PFSK-1 (cell line): ENCODE results near the gene TTC9.

Source experiments
- FOXP2 ChIP-seq: optimal IDR thresholded peaks from 2 replicates; pipeline ENCODE3; 2011; ENCODE audit warnings: borderline replicate concordance, control low read depth, inconsistent platforms; ENCODE audit not compliant: insufficient read depth; ENCODE audit errors: extremely low read length, extremely low read depth
- POLR2AphosphoS5 ChIP-seq: IDR thresholded peaks from 2 replicates; pipeline ENCODE4 v1.6.1; 2012; ENCODE audit warnings: low read depth, mild to moderate bottlenecking, control low read depth, low read length, moderate library complexity
- REST ChIP-seq, 2 experiments: IDR thresholded peaks; 2 replicates each; pipeline versions ENCODE4 v1.6.1 to v1.8.0; 2011 to 2012; ENCODE audit warnings: low read depth in 2 of 2, low read length in 2 of 2, control low read depth in 1 of 2, inconsistent platforms in 1 of 2, mild to moderate bottlenecking in 1 of 2, moderate library complexity in 1 of 2; ENCODE audit not compliant: insufficient read depth in 1 of 2
- SIN3A ChIP-seq: IDR thresholded peaks from 2 replicates; pipeline ENCODE4 v1.6.1; 2012; ENCODE audit warnings: mild to moderate bottlenecking, low read length, moderate library complexity, borderline replicate concordance; ENCODE audit not compliant: insufficient read depth
- TAF1 ChIP-seq: IDR thresholded peaks from 2 replicates; pipeline ENCODE4 v1.6.1; 2012; ENCODE audit warnings: low read length, control low read depth, borderline replicate concordance; ENCODE audit not compliant: insufficient read depth

Gene TTC9

GRCh38 chr14:70685474-70686197 is 43.9 kb downstream of the TTC9 start:
- TF ChIP-seq TAF1 (no peak), POLR2AphosphoS5 (no peak), REST (IDR thresholded peaks at IDR 0.05; ENCODE audit: insufficient read depth in 1 of 2, low read depth in 2 of 2, low read length in 2 of 2) (no peak), SIN3A (no peak), FOXP2 (no peak)

DNA sequence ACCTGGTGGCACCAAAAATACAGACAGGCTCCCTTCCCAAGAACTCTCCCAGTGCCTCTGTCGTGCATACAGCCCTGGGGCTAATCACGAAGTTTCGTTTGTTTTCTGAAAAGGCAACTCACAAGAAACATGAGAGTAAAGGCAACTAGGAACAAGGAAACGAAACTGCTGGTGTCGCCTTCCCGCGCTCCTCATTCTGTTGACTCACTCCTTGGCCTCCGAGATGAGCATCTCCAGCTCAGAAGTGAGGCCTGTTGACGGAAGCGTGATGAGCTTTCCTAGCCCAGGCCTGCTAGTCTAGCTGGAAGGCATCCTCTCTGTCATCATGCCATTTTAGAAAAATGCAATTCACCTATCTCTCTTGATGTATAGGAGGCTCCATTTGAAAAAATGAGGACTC is 50.5 kb downstream of the TTC9 start:
- no peak for TF ChIP-seq FOXP2
- no peak for TF ChIP-seq SIN3A
- no peak for TF ChIP-seq REST (IDR thresholded peaks at IDR 0.05; ENCODE audit: insufficient read depth in 1 of 2, low read depth in 2 of 2, low read length in 2 of 2)
- no peak for TF ChIP-seq POLR2AphosphoS5
- TF ChIP-seq TAF1, result no peak

GRCh38 chr14:70696026-70696425 is 54.3 kb downstream of the TTC9 start:
- no peak for TF ChIP-seq SIN3A
- no peak for TF ChIP-seq TAF1
- TF ChIP-seq POLR2AphosphoS5, result no peak
- TF ChIP-seq FOXP2, result no peak
- no peak for TF ChIP-seq REST (IDR thresholded peaks at IDR 0.05; ENCODE audit: insufficient read depth in 1 of 2, low read depth in 2 of 2, low read length in 2 of 2)

DNA sequence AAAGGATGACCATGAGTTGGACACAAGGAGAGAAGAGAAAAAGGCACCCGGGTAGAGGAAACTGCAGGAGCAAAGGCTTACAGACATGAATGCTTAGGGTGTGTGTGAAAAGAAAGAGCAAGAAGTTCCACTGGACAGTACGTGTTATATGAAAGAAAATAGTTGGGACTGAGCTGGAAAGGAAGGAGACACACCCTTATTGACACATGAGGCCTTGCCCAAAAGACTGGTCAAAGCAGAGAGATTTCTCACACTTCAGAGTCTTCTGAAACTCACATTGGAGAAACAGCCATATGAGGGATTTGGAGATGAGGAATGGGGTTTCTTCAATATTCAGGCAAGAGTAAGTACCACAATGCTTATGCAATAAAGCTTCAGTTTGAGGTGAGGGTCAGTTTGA is 56.0 kb downstream of the TTC9 start:
- no peak for TF ChIP-seq FOXP2
- TF ChIP-seq REST (IDR thresholded peaks at IDR 0.05; ENCODE audit: insufficient read depth in 1 of 2, low read depth in 2 of 2, low read length in 2 of 2), result no peak
- no peak for TF ChIP-seq SIN3A
- no peak for TF ChIP-seq POLR2AphosphoS5
- no peak for TF ChIP-seq TAF1

DNA sequence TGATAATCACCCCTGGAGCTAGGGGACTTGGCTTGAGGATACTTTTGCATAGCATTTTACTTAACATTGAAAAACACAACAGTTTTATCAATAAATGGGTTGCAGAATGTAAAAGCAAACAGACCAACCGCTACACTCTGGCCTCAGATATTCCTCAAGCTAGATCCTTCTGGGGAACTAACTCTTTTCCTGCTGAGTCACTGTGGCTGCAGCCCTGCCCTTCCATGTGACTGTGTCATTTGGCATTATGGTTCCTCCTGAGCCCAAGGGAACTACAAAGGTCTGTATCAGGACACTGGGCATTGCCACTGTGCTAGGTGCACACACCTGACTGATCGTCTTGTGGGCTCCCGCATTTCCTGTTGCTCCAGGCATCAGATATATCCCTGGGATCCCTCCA is 56.6 kb downstream of the TTC9 start:
- no peak for TF ChIP-seq TAF1
- TF ChIP-seq POLR2AphosphoS5, result no peak
- no peak for TF ChIP-seq FOXP2
- no peak for TF ChIP-seq SIN3A
- TF ChIP-seq REST (IDR thresholded peaks at IDR 0.05; ENCODE audit: insufficient read depth in 1 of 2, low read depth in 2 of 2, low read length in 2 of 2), result no peak
